ENCODE data around the gene PYGB.

- TF ChIP-seq CTCF (conservative IDR thresholded peaks at IDR 0.05) (no peak), ZFX (IDR thresholded peaks at IDR 0.05) (no peak)
Observed at GRCh38 chr20:25198663-25199383, 49.1 kb upstream of the PYGB start.

Data from C4-2B (cell line).